PC-9 (cell line): Measurements from ENCODE around the gene RECQL5.

Experiments used
- CTCF ChIP-seq: fragments of 200-600 bp; sonication (generic); conservative IDR thresholded peaks from 2 replicates; pipeline ENCODE4 v1.6.1; 2017; ENCODE audit warnings: mixed run types, antibody characterized with exemption, mild to moderate bottlenecking, moderate library complexity
- EZH2 ChIP-seq: fragments of 200-600 bp; sonication (generic); IDR thresholded peaks from 2 replicates; pipeline ENCODE4 v1.8.0; 2017; ENCODE audit warnings: antibody characterized with exemption, low read depth

- TF ChIP-seq CTCF: no peak
- TF ChIP-seq EZH2: no peak
Measured at GRCh38 chr17:75612906-75613626, 53.9 kb downstream of the RECQL5 start.
